K562 (cell line): Measurements from ENCODE around the gene MFSD12.

Experiments
- EP300 ChIP-seq: IDR thresholded peaks from 2 replicates; pipeline ENCODE4 v1.6.1; 2012; ENCODE audit warnings: low read length, improper control_type of control experiment
- HLTF ChIP-seq: fragments of 450-650 bp; IDR thresholded peaks from 2 replicates; pipeline ENCODE4 v1.6.1; 2016
- MAFK ChIP-seq: IDR thresholded peaks from 2 replicates; pipeline ENCODE4 v1.6.1; 2011; ENCODE audit warnings: low read length, improper control_type of control experiment
- SP2 ChIP-seq: IDR thresholded peaks from 2 replicates; pipeline ENCODE4 v1.6.1; 2011; ENCODE audit warnings: mild to moderate bottlenecking, low read depth, low read length, moderate library complexity; ENCODE audit not compliant: poor library complexity, severe bottlenecking; ENCODE audit errors: extremely low read depth
- XRCC5 ChIP-seq: fragments of 200-400 bp; formaldehyde crosslinking; IDR thresholded peaks from 2 replicates; pipeline ENCODE4 v1.6.1; 2017; ENCODE audit warnings: low read depth, mild to moderate bottlenecking, low read length
- ZNF124 ChIP-seq: sonication (generic); formaldehyde crosslinking; IDR thresholded peaks from 2 replicates; pipeline ENCODE4 v1.8.1; 2022; ENCODE audit warnings: missing genetic modification reagents
- TF ChIP-seq, protein P1 (sequence below), 3 experiments: IDR thresholded peaks in 2 of 3; conservative IDR thresholded peaks in 1 of 3; 2 replicates each; pipeline ENCODE4 v1.5.1; 2011 to 2012; ENCODE audit warnings: low read length in 3 of 3, mild to moderate bottlenecking in 3 of 3, control low read depth in 2 of 3, improper control_type of control experiment in 1 of 3, inconsistent platforms in 1 of 3, low read depth in 1 of 3, mixed read lengths in 1 of 3, moderate library complexity in 1 of 3; ENCODE audit not compliant: insufficient read depth in 2 of 3
- TF ChIP-seq, protein P2 (sequence below), 2 experiments: fragments of 150-350 bp in 1 of 2; IDR thresholded peaks; 2 replicates each; pipeline ENCODE4 v1.6.1; 2012 to 2016; ENCODE audit warnings: low read depth in 2 of 2, low read length in 2 of 2, mild to moderate bottlenecking in 1 of 2, moderate library complexity in 1 of 2

DNA sequence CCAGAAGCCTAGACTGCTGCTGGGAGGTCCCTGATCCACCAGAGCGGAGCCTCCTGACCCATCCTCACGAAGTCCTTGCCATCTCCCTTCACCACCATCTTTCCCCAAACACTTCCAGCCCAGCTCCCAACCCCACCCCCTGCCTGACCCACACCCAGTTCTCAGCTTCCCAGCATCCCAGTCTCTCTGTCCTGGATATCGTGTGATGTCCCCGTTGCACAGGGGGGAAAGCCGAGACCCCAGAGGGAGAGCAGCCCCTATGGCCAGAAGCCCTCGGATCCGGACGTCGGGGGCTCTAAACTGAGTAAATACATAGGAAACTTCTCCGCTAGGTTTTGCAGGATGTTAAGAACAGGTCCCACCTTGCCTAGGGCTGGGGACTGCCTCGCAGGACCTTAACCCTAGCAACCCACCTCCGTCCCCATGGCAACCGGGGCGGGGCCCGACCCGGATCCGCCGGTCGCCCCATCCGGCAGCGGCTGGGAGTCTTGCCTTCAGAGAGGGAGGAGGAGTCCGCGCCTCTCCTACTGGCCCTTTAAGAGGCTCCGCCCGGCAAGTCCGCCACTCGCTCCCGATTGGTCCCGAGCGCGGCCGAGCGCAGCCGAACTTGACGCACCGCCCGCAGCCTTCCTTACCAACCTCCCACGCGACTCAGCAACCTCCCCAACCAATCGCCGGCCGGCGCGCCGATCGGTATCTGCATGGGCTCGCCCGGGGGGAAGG is 14.9 kb upstream of the MFSD12 start:
- no peak for TF ChIP-seq ZNF124 (CRISPR knock-in tag)
- TF ChIP-seq SP2: no peak
- TF ChIP-seq, protein P1, sequence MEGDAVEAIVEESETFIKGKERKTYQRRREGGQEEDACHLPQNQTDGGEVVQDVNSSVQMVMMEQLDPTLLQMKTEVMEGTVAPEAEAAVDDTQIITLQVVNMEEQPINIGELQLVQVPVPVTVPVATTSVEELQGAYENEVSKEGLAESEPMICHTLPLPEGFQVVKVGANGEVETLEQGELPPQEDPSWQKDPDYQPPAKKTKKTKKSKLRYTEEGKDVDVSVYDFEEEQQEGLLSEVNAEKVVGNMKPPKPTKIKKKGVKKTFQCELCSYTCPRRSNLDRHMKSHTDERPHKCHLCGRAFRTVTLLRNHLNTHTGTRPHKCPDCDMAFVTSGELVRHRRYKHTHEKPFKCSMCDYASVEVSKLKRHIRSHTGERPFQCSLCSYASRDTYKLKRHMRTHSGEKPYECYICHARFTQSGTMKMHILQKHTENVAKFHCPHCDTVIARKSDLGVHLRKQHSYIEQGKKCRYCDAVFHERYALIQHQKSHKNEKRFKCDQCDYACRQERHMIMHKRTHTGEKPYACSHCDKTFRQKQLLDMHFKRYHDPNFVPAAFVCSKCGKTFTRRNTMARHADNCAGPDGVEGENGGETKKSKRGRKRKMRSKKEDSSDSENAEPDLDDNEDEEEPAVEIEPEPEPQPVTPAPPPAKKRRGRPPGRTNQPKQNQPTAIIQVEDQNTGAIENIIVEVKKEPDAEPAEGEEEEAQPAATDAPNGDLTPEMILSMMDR (IDR thresholded peaks at IDR 0.05 in 2 of 3, conservative IDR thresholded peaks at IDR 0.05 in 1 of 3; ENCODE audit: insufficient read depth in 2 of 3, low read depth in 1 of 3, low read length in 3 of 3): no peak
- TF ChIP-seq, protein P2, sequence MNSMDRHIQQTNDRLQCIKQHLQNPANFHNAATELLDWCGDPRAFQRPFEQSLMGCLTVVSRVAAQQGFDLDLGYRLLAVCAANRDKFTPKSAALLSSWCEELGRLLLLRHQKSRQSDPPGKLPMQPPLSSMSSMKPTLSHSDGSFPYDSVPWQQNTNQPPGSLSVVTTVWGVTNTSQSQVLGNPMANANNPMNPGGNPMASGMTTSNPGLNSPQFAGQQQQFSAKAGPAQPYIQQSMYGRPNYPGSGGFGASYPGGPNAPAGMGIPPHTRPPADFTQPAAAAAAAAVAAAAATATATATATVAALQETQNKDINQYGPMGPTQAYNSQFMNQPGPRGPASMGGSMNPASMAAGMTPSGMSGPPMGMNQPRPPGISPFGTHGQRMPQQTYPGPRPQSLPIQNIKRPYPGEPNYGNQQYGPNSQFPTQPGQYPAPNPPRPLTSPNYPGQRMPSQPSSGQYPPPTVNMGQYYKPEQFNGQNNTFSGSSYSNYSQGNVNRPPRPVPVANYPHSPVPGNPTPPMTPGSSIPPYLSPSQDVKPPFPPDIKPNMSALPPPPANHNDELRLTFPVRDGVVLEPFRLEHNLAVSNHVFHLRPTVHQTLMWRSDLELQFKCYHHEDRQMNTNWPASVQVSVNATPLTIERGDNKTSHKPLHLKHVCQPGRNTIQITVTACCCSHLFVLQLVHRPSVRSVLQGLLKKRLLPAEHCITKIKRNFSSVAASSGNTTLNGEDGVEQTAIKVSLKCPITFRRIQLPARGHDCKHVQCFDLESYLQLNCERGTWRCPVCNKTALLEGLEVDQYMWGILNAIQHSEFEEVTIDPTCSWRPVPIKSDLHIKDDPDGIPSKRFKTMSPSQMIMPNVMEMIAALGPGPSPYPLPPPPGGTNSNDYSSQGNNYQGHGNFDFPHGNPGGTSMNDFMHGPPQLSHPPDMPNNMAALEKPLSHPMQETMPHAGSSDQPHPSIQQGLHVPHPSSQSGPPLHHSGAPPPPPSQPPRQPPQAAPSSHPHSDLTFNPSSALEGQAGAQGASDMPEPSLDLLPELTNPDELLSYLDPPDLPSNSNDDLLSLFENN (IDR thresholded peaks at IDR 0.05; ENCODE audit: low read depth in 2 of 2, low read length in 2 of 2): no peak
- TF ChIP-seq HLTF: no peak
- TF ChIP-seq MAFK: no peak
- TF ChIP-seq XRCC5: no peak
- TF ChIP-seq EP300: no peak; the same call in 1 of the 2 replicates
